HepG2 (cell line): ENCODE measurements around the gene THRSP. TPM values are rescaled to one million over a fixed set of nuclear protein-coding genes. Genes with fewer than 3 reads are reported as not detected.

ENCODE experiments used
- MAFF ChIP-seq: IDR thresholded peaks from 2 replicates; pipeline ENCODE4 v1.6.1; 2011; ENCODE audit warnings: low read depth, low read length, improper control_type of control experiment
- NR2C2 ChIP-seq: sonication (generic); formaldehyde crosslinking; IDR thresholded peaks from 2 replicates; pipeline ENCODE4 v1.4.0; 2020; ENCODE audit warnings: missing genetic modification reagents, mild to moderate bottlenecking, moderate library complexity, borderline replicate concordance
- PBX2 ChIP-seq: IDR thresholded peaks from 2 replicates; pipeline ENCODE4 v1.6.1; 2016; ENCODE audit warnings: control low read depth
- ZBTB39 ChIP-seq: sonication (generic); formaldehyde crosslinking; IDR thresholded peaks from 2 replicates; pipeline ENCODE4 v1.5.0; 2020; ENCODE audit warnings: missing genetic modification reagents
- ZBTB8A ChIP-seq: sonication (generic); formaldehyde crosslinking; IDR thresholded peaks from 2 replicates; pipeline ENCODE4 v1.4.0; 2020; ENCODE audit warnings: mild to moderate bottlenecking, low read depth, missing genetic modification reagents, borderline replicate concordance
- ZKSCAN8 ChIP-seq: IDR thresholded peaks from 2 replicates; pipeline ENCODE4 v1.6.1; 2016; ENCODE audit warnings: borderline replicate concordance, missing genetic modification reagents, missing compliant biosample characterization
- ZNF253 ChIP-seq: sonication (generic); formaldehyde crosslinking; IDR thresholded peaks from 2 replicates; pipeline ENCODE4 v1.8.0; 2022; ENCODE audit warnings: mild to moderate bottlenecking, missing genetic modification reagents, borderline replicate concordance
- ZNF441 ChIP-seq: sonication (generic); formaldehyde crosslinking; IDR thresholded peaks from 2 replicates; pipeline ENCODE4 v1.7.0; 2021; ENCODE audit warnings: missing genetic modification reagents, borderline replicate concordance
- ZNF556 ChIP-seq: sonication (generic); formaldehyde crosslinking; IDR thresholded peaks from 2 replicates; pipeline ENCODE4 v1.4.0; 2020; ENCODE audit warnings: mild to moderate bottlenecking, missing genetic modification reagents, borderline replicate concordance
- polyA plus RNA-seq, 8 experiments: library from polyadenylated mRNA; depleted of rRNA in 3 of 8; stranded (reverse) in 7 of 8; unstranded in 1 of 8; fragments of >200 nt; fragmentation: Illumina TruSeq in 4 of 8; extraction: Trizol in 4 of 8; gene quantifications; 2 replicates each; pipeline versions ENCODE4 v1.2.1 to v1.2.3, GENCODE V29; 2011 to 2016; ENCODE audit warnings: low read depth in 4 of 8, missing spikeins in 1 of 8, mixed read lengths in 1 of 8; ENCODE audit not compliant: insufficient read depth in 1 of 8
- total RNA-seq, 5 experiments: library from RNA; depleted of rRNA; stranded (reverse); fragments of >200 nt; fragmentation: Illumina TruSeq; extraction: Trizol; gene quantifications; 2 replicates each; pipeline ENCODE4 v1.2.3, GENCODE V29; 2016; ENCODE audit warnings: low read depth in 1 of 5
- TF ChIP-seq, protein P1 (sequence below): sonication (generic); formaldehyde crosslinking; IDR thresholded peaks from 2 replicates; pipeline ENCODE4 v1.4.0; 2020; ENCODE audit warnings: missing genetic modification reagents, borderline replicate concordance
- TF ChIP-seq, protein P2 (sequence below): sonication (generic); formaldehyde crosslinking; conservative IDR thresholded peaks from 2 replicates; pipeline ENCODE4 v1.8.1; 2023; ENCODE audit warnings: missing genetic modification reagents
- TF ChIP-seq, protein P3 (sequence below): IDR thresholded peaks from 2 replicates; pipeline ENCODE4 v1.6.1; 2016; ENCODE audit warnings: missing genetic modification reagents, missing compliant biosample characterization

The THRSP gene
- total and polyA plus RNA-seq, 2 of the 13 experiments (the other 11 are each of a cell fraction or from before 2014, with no cell fraction given) = 0.13 to 0.58 TPM

GRCh38 chr11:78046486-78046854 lies 17.2 kb upstream of the THRSP start (continued):
- no peak for TF ChIP-seq ZBTB39 (CRISPR knock-in tag)
- TF ChIP-seq ZKSCAN8 = peak; percentile 5; the same call in 1 of the 2 replicates
- TF ChIP-seq NR2C2 = no peak
- TF ChIP-seq, protein P1, sequence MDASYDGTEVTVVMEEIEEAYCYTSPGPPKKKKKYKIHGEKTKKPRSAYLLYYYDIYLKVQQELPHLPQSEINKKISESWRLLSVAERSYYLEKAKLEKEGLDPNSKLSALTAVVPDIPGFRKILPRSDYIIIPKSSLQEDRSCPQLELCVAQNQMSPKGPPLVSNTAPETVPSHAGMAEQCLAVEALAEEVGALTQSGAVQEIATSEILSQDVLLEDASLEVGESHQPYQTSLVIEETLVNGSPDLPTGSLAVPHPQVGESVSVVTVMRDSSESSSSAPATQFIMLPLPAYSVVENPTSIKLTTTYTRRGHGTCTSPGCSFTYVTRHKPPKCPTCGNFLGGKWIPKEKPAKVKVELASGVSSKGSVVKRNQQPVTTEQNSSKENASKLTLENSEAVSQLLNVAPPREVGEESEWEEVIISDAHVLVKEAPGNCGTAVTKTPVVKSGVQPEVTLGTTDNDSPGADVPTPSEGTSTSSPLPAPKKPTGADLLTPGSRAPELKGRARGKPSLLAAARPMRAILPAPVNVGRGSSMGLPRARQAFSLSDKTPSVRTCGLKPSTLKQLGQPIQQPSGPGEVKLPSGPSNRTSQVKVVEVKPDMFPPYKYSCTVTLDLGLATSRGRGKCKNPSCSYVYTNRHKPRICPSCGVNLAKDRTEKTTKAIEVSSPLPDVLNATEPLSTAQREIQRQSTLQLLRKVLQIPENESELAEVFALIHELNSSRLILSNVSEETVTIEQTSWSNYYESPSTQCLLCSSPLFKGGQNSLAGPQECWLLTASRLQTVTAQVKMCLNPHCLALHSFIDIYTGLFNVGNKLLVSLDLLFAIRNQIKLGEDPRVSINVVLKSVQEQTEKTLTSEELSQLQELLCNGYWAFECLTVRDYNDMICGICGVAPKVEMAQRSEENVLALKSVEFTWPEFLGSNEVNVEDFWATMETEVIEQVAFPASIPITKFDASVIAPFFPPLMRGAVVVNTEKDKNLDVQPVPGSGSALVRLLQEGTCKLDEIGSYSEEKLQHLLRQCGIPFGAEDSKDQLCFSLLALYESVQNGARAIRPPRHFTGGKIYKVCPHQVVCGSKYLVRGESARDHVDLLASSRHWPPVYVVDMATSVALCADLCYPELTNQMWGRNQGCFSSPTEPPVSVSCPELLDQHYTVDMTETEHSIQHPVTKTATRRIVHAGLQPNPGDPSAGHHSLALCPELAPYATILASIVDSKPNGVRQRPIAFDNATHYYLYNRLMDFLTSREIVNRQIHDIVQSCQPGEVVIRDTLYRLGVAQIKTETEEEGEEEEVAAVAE (CRISPR knock-in tag) = 0 out of 2 replicates have a peak, but pooled peaks have one; percentile 2
- TF ChIP-seq ZNF441 (CRISPR knock-in tag) = 0 out of 2 replicates have a peak, but pooled peaks have one; percentile 12
- TF ChIP-seq ZNF556 (CRISPR knock-in tag) = peak; percentile 7; the same call in 1 of the 2 replicates
- TF ChIP-seq, protein P2, sequence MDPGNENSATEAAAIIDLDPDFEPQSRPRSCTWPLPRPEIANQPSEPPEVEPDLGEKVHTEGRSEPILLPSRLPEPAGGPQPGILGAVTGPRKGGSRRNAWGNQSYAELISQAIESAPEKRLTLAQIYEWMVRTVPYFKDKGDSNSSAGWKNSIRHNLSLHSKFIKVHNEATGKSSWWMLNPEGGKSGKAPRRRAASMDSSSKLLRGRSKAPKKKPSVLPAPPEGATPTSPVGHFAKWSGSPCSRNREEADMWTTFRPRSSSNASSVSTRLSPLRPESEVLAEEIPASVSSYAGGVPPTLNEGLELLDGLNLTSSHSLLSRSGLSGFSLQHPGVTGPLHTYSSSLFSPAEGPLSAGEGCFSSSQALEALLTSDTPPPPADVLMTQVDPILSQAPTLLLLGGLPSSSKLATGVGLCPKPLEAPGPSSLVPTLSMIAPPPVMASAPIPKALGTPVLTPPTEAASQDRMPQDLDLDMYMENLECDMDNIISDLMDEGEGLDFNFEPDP (CRISPR knock-in tag) = no peak
- peak; percentile 54; the same call in 1 of the 2 replicates for TF ChIP-seq MAFF
- TF ChIP-seq PBX2 (CRISPR knock-in tag) = 0 out of 2 replicates have a peak, but pooled peaks have one; percentile 14
- TF ChIP-seq ZBTB8A (CRISPR knock-in tag) = no peak
- TF ChIP-seq, protein P3, sequence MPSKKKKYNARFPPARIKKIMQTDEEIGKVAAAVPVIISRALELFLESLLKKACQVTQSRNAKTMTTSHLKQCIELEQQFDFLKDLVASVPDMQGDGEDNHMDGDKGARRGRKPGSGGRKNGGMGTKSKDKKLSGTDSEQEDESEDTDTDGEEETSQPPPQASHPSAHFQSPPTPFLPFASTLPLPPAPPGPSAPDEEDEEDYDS (CRISPR knock-in tag) = 0 out of 2 replicates have a peak, but pooled peaks have one; percentile 5
- TF ChIP-seq ZNF253 (CRISPR knock-in tag) = no peak
